Natural killer cell (primary cell): Measurements from ENCODE around the gene POLR1E. TPM values are rescaled to one million over a fixed set of nuclear protein-coding genes. Genes with fewer than 3 reads are reported as not detected.

Source experiments
- ATAC-seq, 3 donors: fragments of 150-1000 bp in 2 of 3; fragments of 200-7000 bp in 1 of 3; cut with Tn5 transposase; 1 replicate in 1 of 3; 2 replicates in 2 of 3; pipeline ENCODE4 v1.10.0; 2021; ENCODE audit warnings: mild to moderate bottlenecking in 2 of 3, moderate library complexity in 2 of 3
- DNase-seq, 2 donors: peaks; one replicate each; pipeline versions ENCODE4 v3.0.0 to v3.0.0-alpha.2; 2013 to 2021; ENCODE audit warnings: mixed read lengths in 1 of 2
- H3K27ac ChIP-seq: one replicate; pipeline ENCODE4 v1.5.1; 2013; ENCODE audit warnings: mild to moderate bottlenecking, low read length
- H3K27me3 ChIP-seq: one replicate; pipeline ENCODE4 v1.6.1; 2013; ENCODE audit warnings: low read length; ENCODE audit not compliant: control insufficient read depth, insufficient read depth
- H3K36me3 ChIP-seq: one replicate; pipeline ENCODE4 v1.6.1; 2013; ENCODE audit warnings: low read length; ENCODE audit not compliant: control insufficient read depth, insufficient read depth
- H3K4me1 ChIP-seq: one replicate; pipeline ENCODE4 v1.6.1; 2013; ENCODE audit warnings: low read length; ENCODE audit not compliant: control insufficient read depth, insufficient read depth
- H3K4me3 ChIP-seq: one replicate; pipeline ENCODE4 v1.5.1; 2013; ENCODE audit warnings: low read length
- H3K9me3 ChIP-seq: one replicate; pipeline ENCODE4 v1.6.1; 2013; ENCODE audit warnings: low read length; ENCODE audit not compliant: control insufficient read depth, insufficient read depth
- H3K27ac Mint-ChIP-seq, 2 donors: one replicate each; pipeline ENCODE4 v1.8.0; 2022; ENCODE audit warnings: mild to moderate bottlenecking in 2 of 2, mixed read lengths in 2 of 2, moderate library complexity in 1 of 2
- H3K27me3 Mint-ChIP-seq, 2 donors: one replicate each; pipeline ENCODE4 v1.8.0; 2022; ENCODE audit warnings: low read depth in 2 of 2, mixed read lengths in 2 of 2
- H3K36me3 Mint-ChIP-seq: one replicate; pipeline ENCODE4 v1.8.0; 2022; ENCODE audit warnings: mixed read lengths
- H3K4me1 Mint-ChIP-seq, 2 donors: one replicate each; pipeline ENCODE4 v1.8.0; 2022; ENCODE audit warnings: mixed read lengths in 2 of 2
- H3K4me3 Mint-ChIP-seq: one replicate; pipeline ENCODE4 v1.8.0; 2022; ENCODE audit warnings: mild to moderate bottlenecking, moderate library complexity, mixed read lengths
- H3K9me3 Mint-ChIP-seq, 2 donors: one replicate each; pipeline ENCODE4 v1.8.0; 2022; ENCODE audit warnings: mixed read lengths in 2 of 2
- CTCF ChIP-seq: fragments of 200-600 bp; IDR thresholded peaks from one replicate; pipeline ENCODE4 v1.8.0; 2022; ENCODE audit warnings: antibody characterized with exemption
- WGBS: methylation state at CpG from one replicate; pipeline ENCODE4 v1.1.7; 2013; ENCODE audit warnings: missing lambda C conversion rate; ENCODE audit not compliant: insufficient coverage; 5-methylcytosine and 5-hydroxymethylcytosine counted together
- intact Hi-C: fragments of 100-400 bp; cut with micrococcal nuclease; formaldehyde crosslinking; loops from one replicate; pipeline ENCODE4 v1.14.2; 2022
- total RNA-seq, 4 donors: library from RNA; stranded (reverse); fragments of 120-200 nt in 1 of 4; gene quantifications; one replicate each; pipeline versions ENCODE4 v1.2.3 to v1.2.4, GENCODE V29; 2013 to 2022

POLR1E gene
- total RNA-seq, 3 donors from 2014 or later (not counting 1 experiment from before 2014, with no cell fraction given): 17.4 to 23.8 (median 17.8) TPM

- H3K9me3 Mint-ChIP-seq: no peaks in the 10 kb centered on the region
- no peak overlapping the region for H3K27ac ChIP-seq
- no peaks in the 10 kb centered on the region for H3K36me3 Mint-ChIP-seq
- no peaks in the 10 kb centered on the region for H3K4me1 Mint-ChIP-seq
- no peaks in the 10 kb centered on the region for H3K27me3 Mint-ChIP-seq
- DNase-seq (no peak), ATAC-seq (no peak)
- no peak overlapping the region for H3K4me3 Mint-ChIP-seq
- TF ChIP-seq CTCF: no peak
- peaks cover 4% of the 10 kb centered on the region for H3K36me3 ChIP-seq
- no peaks in the 10 kb centered on the region for H3K4me1 ChIP-seq
- H3K27ac Mint-ChIP-seq: no peak overlapping the region
- no peak overlapping the region for H3K4me3 ChIP-seq
- H3K9me3 ChIP-seq: no peaks in the 10 kb centered on the region
- no peaks in the 10 kb centered on the region for H3K27me3 ChIP-seq
- intact Hi-C loops: no loop called here
Observed at GRCh38 chr9:37539634-37540033, 53.9 kb downstream of the POLR1E start.

- H3K4me3 ChIP-seq: no peak overlapping the region
- no peaks in the 10 kb centered on the region for H3K4me1 Mint-ChIP-seq
- H3K27me3 Mint-ChIP-seq: no peaks in the 10 kb centered on the region
- ATAC-seq (no peak), DNase-seq (no peak)
- H3K36me3 ChIP-seq: peaks cover 4% of the 10 kb centered on the region
- H3K27ac Mint-ChIP-seq: no peak overlapping the region
- no peak overlapping the region for H3K27ac ChIP-seq
- no peaks in the 10 kb centered on the region for H3K36me3 Mint-ChIP-seq
- H3K4me1 ChIP-seq: no peaks in the 10 kb centered on the region
- H3K9me3 ChIP-seq: no peaks in the 10 kb centered on the region
- WGBS: 100% methylated on average over 3 of the region's 3 CpGs
- intact Hi-C loops: no loop called here
- H3K9me3 Mint-ChIP-seq: no peaks in the 10 kb centered on the region
- TF ChIP-seq CTCF: no peak
- no peak overlapping the region for H3K4me3 Mint-ChIP-seq
- no peaks in the 10 kb centered on the region for H3K27me3 ChIP-seq
Observed at GRCh38 chr9:37540634-37541033, 54.9 kb downstream of the POLR1E start.

- H3K27me3 Mint-ChIP-seq: no peaks in the 10 kb centered on the region
- Histone ChIP-seq H3K9me3 (no peaks in the 10 kb centered on the region), H3K4me1 (no peaks in the 10 kb centered on the region), H3K27me3 (no peaks in the 10 kb centered on the region), H3K27ac (no peak overlapping the region), H3K36me3 (peaks cover 4% of the 10 kb centered on the region), H3K4me3 (no peak overlapping the region)
- H3K27ac Mint-ChIP-seq: no peak overlapping the region
- TF ChIP-seq CTCF: no peak
- H3K36me3 Mint-ChIP-seq: no peaks in the 10 kb centered on the region
- intact Hi-C loops: no loop called here
- ATAC-seq (no peak), DNase-seq (no peak)
- 97% methylated on average over 8 of the region's 8 CpGs for WGBS
- no peaks in the 10 kb centered on the region for H3K9me3 Mint-ChIP-seq
- no peak overlapping the region for H3K4me3 Mint-ChIP-seq
- H3K4me1 Mint-ChIP-seq: no peaks in the 10 kb centered on the region
Observed at GRCh38 chr9:37541465-37541864, 55.7 kb downstream of the POLR1E start.

- H3K27me3 Mint-ChIP-seq: no peaks in the 10 kb centered on the region
- no peaks in the 10 kb centered on the region for H3K9me3 Mint-ChIP-seq
- H3K4me1 ChIP-seq: no peaks in the 10 kb centered on the region
- H3K36me3 Mint-ChIP-seq: no peaks in the 10 kb centered on the region
- H3K4me3 Mint-ChIP-seq: no peak overlapping the region
- WGBS: 95% methylated on average over 5 of the region's 6 CpGs
- ATAC-seq (no peak), DNase-seq (no peak)
- no peak overlapping the region for H3K4me3 ChIP-seq
- no peaks in the 10 kb centered on the region for H3K9me3 ChIP-seq
- H3K27ac Mint-ChIP-seq: no peak overlapping the region
- H3K4me1 Mint-ChIP-seq: no peaks in the 10 kb centered on the region
- TF ChIP-seq CTCF: no peak
- H3K27ac ChIP-seq: no peak overlapping the region
- no peaks in the 10 kb centered on the region for H3K27me3 ChIP-seq
- no peaks in the 10 kb centered on the region for H3K36me3 ChIP-seq
- intact Hi-C loops: no loop called here
Observed at GRCh38 chr9:37542488-37542887, 56.7 kb downstream of the POLR1E start.
